Measurements from ENCODE around the gene SLC38A2. TPM values are rescaled to one million over a fixed set of nuclear protein-coding genes. Genes with fewer than 3 reads are reported as not detected.

SLC38A2 gene
- total RNA-seq, 1 experiment from 2014 or later: 453 TPM

- Histone ChIP-seq H3K27ac (ENCODE audit: insufficient read length, low read depth, low read length) (no peak overlapping the region), H3K79me1 (ENCODE audit: insufficient read depth, low read depth, low read length, poor library complexity, severe bottlenecking) (no peaks in the 10 kb centered on the region), H4K20me1 (ENCODE audit: control insufficient read depth, insufficient read depth, insufficient read length) (no peaks in the 10 kb centered on the region), H3K79me2 (ENCODE audit: insufficient read depth, low read length) (no peaks in the 10 kb centered on the region), H2BK120ac (ENCODE audit: low read depth, low read length, poor library complexity, severe bottlenecking) (no peak overlapping the region), H3K23ac (ENCODE audit: insufficient read length, low read depth, low read length) (no peak overlapping the region), H3K18ac (ENCODE audit: insufficient read length, low read depth, low read length) (no peak overlapping the region), H2AFZ (ENCODE audit: low read length) (no peak overlapping the region), H2BK20ac (ENCODE audit: low read depth, low read length, poor library complexity, severe bottlenecking) (no peak overlapping the region), H3K4me1 (ENCODE audit: insufficient read depth, low read length) (peaks cover 6% of the 10 kb centered on the region; the same call in 1 of the 2 replicates), H2BK15ac (ENCODE audit: low read depth, low read length) (no peak overlapping the region), H3T11ph (ENCODE audit: low read length) (no peak overlapping the region), H3K9me3 (ENCODE audit: control insufficient read depth, low read depth, low read length) (no peaks in the 10 kb centered on the region), H4K91ac (ENCODE audit: insufficient read length, low read depth, low read length) (no peak overlapping the region), H3K4me2 (ENCODE audit: insufficient read depth, insufficient read length, low read length) (no peak overlapping the region), H3K14ac (ENCODE audit: insufficient read depth, low read length) (no peak overlapping the region), H3K27me3 (ENCODE audit: insufficient read depth, low read length) (no peaks in the 10 kb centered on the region), H2AK5ac (ENCODE audit: insufficient read length, low read length) (no peak overlapping the region), H3K9ac (ENCODE audit: extremely low read depth, insufficient read length, low read length) (no peak overlapping the region), H3K23me2 (ENCODE audit: insufficient read length, low read depth, low read length, poor library complexity, severe bottlenecking) (no peaks in the 10 kb centered on the region), H2BK5ac (ENCODE audit: insufficient read length, low read length) (no peak overlapping the region), H2BK12ac (ENCODE audit: insufficient read length, low read depth, low read length) (no peak overlapping the region), H3K56ac (ENCODE audit: insufficient read length, low read depth, low read length) (no peak overlapping the region), H4K5ac (ENCODE audit: insufficient read length, low read depth, low read length) (no peak overlapping the region), H3K4ac (ENCODE audit: low read depth, low read length) (no peak overlapping the region), H4K8ac (replicated peaks; ENCODE audit: insufficient read length, low read depth, low read length) (no peak overlapping the region)
- Mint-ChIP-seq H3K27ac (no peak overlapping the region; a peak in 2 of 7 replicates), H3K27me3 (ENCODE audit: low read depth) (peaks cover 3% of the 10 kb centered on the region; the same call in 1 of the 2 replicates), H3K36me3 (ENCODE audit: insufficient read depth in 1 of 3, low read depth in 3 of 3) (peaks cover 38 to 53% (median 42%) of the 10 kb centered on the region in 3 experiments), H3K9me3 (peaks cover 36 to 42% of the 10 kb centered on the region in 2 experiments), H3K4me1 (peaks cover 32 to 33% of the 10 kb centered on the region in 2 experiments), H3K4me3 (no peak overlapping the region)
- peak; percentile 28; the same call in 1 of the 3 replicates for TF ChIP-seq CTCF (conservative IDR thresholded peaks at IDR 0.05)
- DNase-seq: no peak
- no CpG with 5 or more reads among the region's 4 CpGs for WGBS (ENCODE audit: extremely low coverage, insufficient read length, low lambda C conversion rate)
Measured at GRCh38 chr12:46401662-46402061, 29.1 kb upstream of the SLC38A2 start.
